ENCODE data around the gene CPE. TPM values are rescaled to one million over a fixed set of nuclear protein-coding genes. Genes with fewer than 3 reads are reported as not detected.

The CPE gene
- polyA plus RNA-seq, 1 of the 3 experiments (the other 2 are of a cell fraction) = 18.2 TPM

DNA sequence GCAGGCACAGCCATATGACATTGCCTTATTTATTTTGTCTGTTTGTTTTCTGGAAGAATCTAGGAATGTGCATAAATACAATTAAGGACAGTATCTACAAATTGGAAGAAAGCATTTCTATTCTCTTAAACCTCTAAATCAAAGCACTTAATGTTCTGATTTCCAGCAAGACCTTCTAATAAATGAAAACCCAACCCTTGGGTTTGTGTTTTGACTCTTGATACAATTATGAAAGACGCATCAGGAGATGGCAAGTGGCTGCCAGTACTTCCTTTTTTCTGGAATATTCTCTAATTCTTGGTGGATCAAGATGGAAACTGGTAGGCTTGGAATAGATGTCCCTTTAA is 437 bp upstream of the CPE start:
- Histone ChIP-seq H4K20me1 (ENCODE audit: insufficient read depth) (no peaks in the 10 kb centered on the region), H3K9me2 (no peaks in the 10 kb centered on the region), H3K4me2 (peak overlapping the region; percentile 89), H3F3A (replicated peaks; ENCODE audit: insufficient read depth) (no peaks in the 10 kb centered on the region), H3K9ac (no peak overlapping the region), H3K27me3 (ENCODE audit: insufficient read depth) (no peaks in the 10 kb centered on the region; the same call in 1 of the 2 replicates), H3K79me2 (ENCODE audit: insufficient read depth) (no peaks in the 10 kb centered on the region), H3K4me3 (ENCODE audit: low read depth in 2 of 2, low read length in 1 of 2) (peak overlapping the region; percentile 63 to 72), H3K36me3 (replicated peaks in 1 of 2; ENCODE audit: control insufficient read depth in 1 of 2, insufficient read depth in 2 of 2, low read length in 1 of 2) (no peaks in the 10 kb centered on the region), H3K27ac (ENCODE audit: low read depth in 2 of 2, low read length in 1 of 2) (peak overlapping the region in 1 of 2 experiments; percentile 86; a peak in 2 of 4 replicates), H2AFZ (ENCODE audit: low read depth) (peak overlapping the region; percentile 74; the same call in 1 of the 2 replicates), H3K9me3 (no peaks in the 10 kb centered on the region), H3K4me1 (ENCODE audit: control insufficient read depth in 1 of 2, insufficient read depth in 2 of 2, low read depth in 1 of 2, low read length in 1 of 2) (peaks cover 0 to 10% of the 10 kb centered on the region in 2 experiments; a peak in 2 of 4 replicates)
- ChIA-PET CTCF (interaction anchor here (0.9 to 5.7 kb wide), 17 partner anchors 10 to 265 kb away, joined by 3 to 32 read pairs (median 4); partner anchors contain the start of gene TMEM192), POLR2A (interaction anchor here (1.0 kb wide), 3 partner anchors 35 to 140 kb away, joined by 3 to 6 read pairs (median 3); partner anchors contain the start of gene MSMO1)
- TF ChIP-seq GABPA (IDR thresholded peaks at IDR 0.05; ENCODE audit: low read depth) (no peak), POLR2AphosphoS5 (IDR thresholded peaks at IDR 0.05; ENCODE audit: low read depth, low read length) (no peak), EP300 (IDR thresholded peaks at IDR 0.05; ENCODE audit: borderline replicate concordance in 1 of 2, low read depth in 1 of 2, low read length in 1 of 2) (no peak), NRF1 (IDR thresholded peaks at IDR 0.05; ENCODE audit: low read depth, low read length) (no peak), CHD2 (IDR thresholded peaks at IDR 0.05; ENCODE audit: low read length, partially characterized antibody) (no peak), JUND (IDR thresholded peaks at IDR 0.05) (no peak), TEAD4 (IDR thresholded peaks at IDR 0.05; ENCODE audit: borderline replicate concordance, insufficient read depth) (no peak), FOSL2 (IDR thresholded peaks at IDR 0.05; ENCODE audit: borderline replicate concordance, low read depth) (no peak)
- TF ChIP-seq, protein P1, sequence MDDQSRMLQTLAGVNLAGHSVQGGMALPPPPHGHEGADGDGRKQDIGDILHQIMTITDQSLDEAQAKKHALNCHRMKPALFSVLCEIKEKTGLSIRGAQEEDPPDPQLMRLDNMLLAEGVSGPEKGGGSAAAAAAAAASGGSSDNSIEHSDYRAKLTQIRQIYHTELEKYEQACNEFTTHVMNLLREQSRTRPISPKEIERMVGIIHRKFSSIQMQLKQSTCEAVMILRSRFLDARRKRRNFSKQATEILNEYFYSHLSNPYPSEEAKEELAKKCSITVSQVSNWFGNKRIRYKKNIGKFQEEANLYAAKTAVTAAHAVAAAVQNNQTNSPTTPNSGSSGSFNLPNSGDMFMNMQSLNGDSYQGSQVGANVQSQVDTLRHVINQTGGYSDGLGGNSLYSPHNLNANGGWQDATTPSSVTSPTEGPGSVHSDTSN (IDR thresholded peaks at IDR 0.05) = no peak
- TF ChIP-seq, protein P2, sequence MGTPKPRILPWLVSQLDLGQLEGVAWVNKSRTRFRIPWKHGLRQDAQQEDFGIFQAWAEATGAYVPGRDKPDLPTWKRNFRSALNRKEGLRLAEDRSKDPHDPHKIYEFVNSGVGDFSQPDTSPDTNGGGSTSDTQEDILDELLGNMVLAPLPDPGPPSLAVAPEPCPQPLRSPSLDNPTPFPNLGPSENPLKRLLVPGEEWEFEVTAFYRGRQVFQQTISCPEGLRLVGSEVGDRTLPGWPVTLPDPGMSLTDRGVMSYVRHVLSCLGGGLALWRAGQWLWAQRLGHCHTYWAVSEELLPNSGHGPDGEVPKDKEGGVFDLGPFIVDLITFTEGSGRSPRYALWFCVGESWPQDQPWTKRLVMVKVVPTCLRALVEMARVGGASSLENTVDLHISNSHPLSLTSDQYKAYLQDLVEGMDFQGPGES (IDR thresholded peaks at IDR 0.05; ENCODE audit: low read depth, low read length) = no peak
- TF ChIP-seq, protein P3, sequence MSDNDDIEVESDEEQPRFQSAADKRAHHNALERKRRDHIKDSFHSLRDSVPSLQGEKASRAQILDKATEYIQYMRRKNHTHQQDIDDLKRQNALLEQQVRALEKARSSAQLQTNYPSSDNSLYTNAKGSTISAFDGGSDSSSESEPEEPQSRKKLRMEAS (IDR thresholded peaks at IDR 0.05; ENCODE audit: low read depth) = no peak
- no peak for DNase-seq
- 19% methylated on average over 1 of the region's 1 CpG for WGBS (ENCODE audit: low lambda C conversion rate)

DNA sequence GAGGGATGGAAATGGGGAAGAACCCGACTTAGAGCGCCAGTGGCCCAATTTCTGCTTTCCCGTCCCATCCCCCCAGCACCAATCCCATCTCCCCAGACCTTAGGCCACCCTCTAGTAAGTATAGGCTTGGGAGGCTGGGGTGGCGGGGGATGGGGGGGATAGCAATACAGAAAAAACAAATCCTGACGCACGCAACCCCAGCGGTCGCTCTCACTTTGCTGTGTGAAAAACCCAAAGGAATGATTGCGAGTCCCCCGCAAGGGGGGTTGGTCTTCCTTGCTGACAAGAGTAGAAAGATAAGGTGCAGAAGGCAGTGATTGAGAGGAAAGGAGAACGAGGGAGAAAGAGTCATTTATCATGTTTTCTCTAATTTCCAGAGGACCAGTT is 863 bp downstream of the CPE start:
- H3F3A ChIP-seq (replicated peaks; ENCODE audit: insufficient read depth) = no peaks in the 10 kb centered on the region
- CTCF ChIA-PET = interaction anchor here (0.8 to 5.7 kb wide), 7 partner anchors 9 to 248 kb away, joined by 3 to 32 read pairs (median 7); no protein-coding TSS in a partner anchor
- no peak overlapping the region for H3K9ac ChIP-seq
- H4K20me1 ChIP-seq (ENCODE audit: insufficient read depth) = no peaks in the 10 kb centered on the region
- no peaks in the 10 kb centered on the region for H3K9me3 ChIP-seq
- H2AFZ ChIP-seq (ENCODE audit: low read depth) = no peak overlapping the region
- peaks cover 7 to 18% of the 10 kb centered on the region in 2 experiments; a peak in 3 of 4 replicates for H3K4me1 ChIP-seq (ENCODE audit: control insufficient read depth in 1 of 2, insufficient read depth in 2 of 2, low read depth in 1 of 2, low read length in 1 of 2)
- WGBS (ENCODE audit: low lambda C conversion rate) = 38% methylated on average over 11 of the region's 11 CpGs
- H3K27me3 ChIP-seq (ENCODE audit: insufficient read depth) = no peaks in the 10 kb centered on the region; the same call in 1 of the 2 replicates
- H3K27ac ChIP-seq (ENCODE audit: low read depth in 2 of 2, low read length in 1 of 2) = peak overlapping the region in 1 of 2 experiments; percentile 86; a peak in 2 of 4 replicates
- TF ChIP-seq POLR2AphosphoS5 (IDR thresholded peaks at IDR 0.05; ENCODE audit: low read depth, low read length) = no peak
- H3K9me2 ChIP-seq = no peaks in the 10 kb centered on the region
- POLR2A ChIA-PET = interaction anchor here (1.1 kb wide), 1 partner anchor 22 kb away, joined by 3 read pairs; no protein-coding TSS in a partner anchor
- no peaks in the 10 kb centered on the region for H3K79me2 ChIP-seq (ENCODE audit: insufficient read depth)
- DNase-seq = peak; percentile 50
- H3K4me2 ChIP-seq = peak overlapping the region; percentile 89; the same call in 1 of the 2 replicates
- H3K36me3 ChIP-seq (replicated peaks in 1 of 2; ENCODE audit: control insufficient read depth in 1 of 2, insufficient read depth in 2 of 2, low read length in 1 of 2) = no peaks in the 10 kb centered on the region
- H3K4me3 ChIP-seq (ENCODE audit: low read depth in 2 of 2, low read length in 1 of 2) = peak overlapping the region in 1 of 2 experiments; percentile 72; a peak in 2 of 4 replicates
